Stimulated activated CD4-positive, alpha-beta T cell treated with anti-CD3 and anti-CD28 coated beads, Interleukin-12 subunit alpha, Interleukin-12 subunit beta, amount 100 ng/mL, for 24 hours (primary cell): ENCODE results near the gene FLRT1.
A peak's percentile ranks its signal among the peaks of the same experiment; 100 is the strongest.

Source experiments
- DNase-seq, 2 experiments: peaks; one replicate each; pipeline ENCODE4 v3.0.0-alpha.2; 2020; ENCODE audit warnings: low read depth in 2 of 2

The FLRT1 gene, protein sequence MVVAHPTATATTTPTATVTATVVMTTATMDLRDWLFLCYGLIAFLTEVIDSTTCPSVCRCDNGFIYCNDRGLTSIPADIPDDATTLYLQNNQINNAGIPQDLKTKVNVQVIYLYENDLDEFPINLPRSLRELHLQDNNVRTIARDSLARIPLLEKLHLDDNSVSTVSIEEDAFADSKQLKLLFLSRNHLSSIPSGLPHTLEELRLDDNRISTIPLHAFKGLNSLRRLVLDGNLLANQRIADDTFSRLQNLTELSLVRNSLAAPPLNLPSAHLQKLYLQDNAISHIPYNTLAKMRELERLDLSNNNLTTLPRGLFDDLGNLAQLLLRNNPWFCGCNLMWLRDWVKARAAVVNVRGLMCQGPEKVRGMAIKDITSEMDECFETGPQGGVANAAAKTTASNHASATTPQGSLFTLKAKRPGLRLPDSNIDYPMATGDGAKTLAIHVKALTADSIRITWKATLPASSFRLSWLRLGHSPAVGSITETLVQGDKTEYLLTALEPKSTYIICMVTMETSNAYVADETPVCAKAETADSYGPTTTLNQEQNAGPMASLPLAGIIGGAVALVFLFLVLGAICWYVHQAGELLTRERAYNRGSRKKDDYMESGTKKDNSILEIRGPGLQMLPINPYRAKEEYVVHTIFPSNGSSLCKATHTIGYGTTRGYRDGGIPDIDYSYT

DNA sequence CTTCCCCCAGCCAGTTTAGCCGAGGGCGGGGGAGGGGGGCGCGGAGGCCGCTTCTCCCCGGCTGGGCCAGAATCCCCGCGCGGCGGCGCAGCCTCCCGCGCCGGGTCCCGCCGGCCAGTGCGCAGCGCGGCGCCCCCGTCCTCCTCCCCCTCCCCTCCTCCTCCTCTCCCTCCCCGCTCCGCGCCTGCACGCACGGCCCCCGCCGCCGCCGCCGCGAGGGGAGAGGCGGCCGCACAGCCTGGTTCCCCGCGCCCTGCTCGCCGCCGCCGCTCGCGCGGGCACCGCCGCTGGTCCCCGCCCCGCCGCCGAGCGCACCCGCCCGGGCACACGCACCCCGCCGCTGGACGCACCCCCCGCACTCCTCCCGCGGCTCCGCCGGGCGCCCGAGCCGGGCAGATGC is at the start of gene FLRT1:
FLRT1 (plus strand) TSS at position 356 of the 400 bp plus-strand sequence. CDS start 80,337 bp downstream, outside the sequence.
- no peak for DNase-seq

- DNase-seq, result peak; percentile 76 to 85
Measured at GRCh38 chr11:63986156-63986931, 49.4 kb upstream of the FLRT1 start, which contains the start of gene OTUB1. Gene OTUB1 (plus strand): TSS chr11:63986438. CDS start chr11:63986457, 19 bp downstream.

GRCh38 chr11:63986932-63987513 is 48.7 kb upstream of the FLRT1 start:
- no peak for DNase-seq

DNA sequence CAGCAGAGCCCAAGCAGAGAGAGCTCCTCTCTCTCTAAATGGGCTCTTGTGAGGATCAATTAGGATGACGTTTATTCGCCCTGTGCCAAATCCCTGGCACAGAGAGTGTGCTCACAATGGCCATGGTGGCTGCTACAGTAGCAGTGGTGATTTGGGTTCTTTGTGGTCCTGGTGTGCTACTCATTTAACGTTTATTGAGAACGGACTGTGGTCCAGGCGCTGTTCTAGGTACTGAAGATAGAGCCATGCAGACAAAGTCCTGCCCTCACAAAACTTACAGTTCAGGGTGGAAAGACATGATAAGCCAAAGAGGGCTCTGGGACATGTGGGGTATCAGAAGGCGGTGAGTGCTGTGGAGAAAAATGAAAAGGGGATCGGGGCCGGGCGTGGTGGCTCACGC is 44.2 kb upstream of the FLRT1 start:
- DNase-seq, result no peak

DNA sequence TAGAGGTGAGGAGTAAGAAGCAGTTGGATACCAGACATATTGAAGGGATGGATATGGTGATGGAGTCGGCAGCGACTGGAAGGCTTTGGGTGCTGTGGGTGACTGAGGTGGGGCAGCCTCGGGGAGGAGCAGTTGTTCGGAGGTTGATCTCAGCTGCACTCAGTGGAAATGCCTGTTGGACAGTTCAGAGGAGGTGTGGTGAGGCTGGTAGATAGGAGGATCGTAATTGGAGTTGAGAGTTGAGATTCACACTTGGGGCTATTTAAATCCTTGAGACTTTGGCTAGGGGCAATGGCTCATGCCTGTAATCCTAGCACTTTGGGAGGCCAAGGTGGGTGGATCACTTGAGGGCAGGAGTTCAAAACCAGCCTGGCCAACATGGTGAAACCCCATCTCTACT is 42.6 kb upstream of the FLRT1 start:
- DNase-seq, result no peak

DNA sequence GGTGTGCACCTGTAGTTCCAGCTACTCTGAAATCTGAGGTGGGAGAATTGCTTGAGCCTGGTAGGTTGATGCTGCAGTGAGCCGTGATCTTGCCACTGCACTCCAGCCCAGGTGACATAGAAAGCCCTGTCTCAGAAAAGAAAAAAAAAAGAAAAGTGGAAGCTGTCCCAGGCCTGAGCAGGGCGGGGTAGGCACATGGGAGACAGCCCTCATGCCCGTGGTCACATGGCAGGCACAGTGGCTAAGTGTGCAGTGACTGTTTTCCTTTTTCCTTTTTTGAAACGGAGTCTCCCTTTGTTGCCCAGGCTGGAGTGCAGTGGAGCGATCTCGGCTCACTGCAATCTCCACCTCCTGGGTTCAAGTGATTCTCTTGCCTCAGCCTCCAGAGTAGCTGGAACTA is 41.7 kb upstream of the FLRT1 start:
- DNase-seq, result no peak

GRCh38 chr11:63996512-63996911 is 39.2 kb upstream of the FLRT1 start:
- no peak for DNase-seq

DNA sequence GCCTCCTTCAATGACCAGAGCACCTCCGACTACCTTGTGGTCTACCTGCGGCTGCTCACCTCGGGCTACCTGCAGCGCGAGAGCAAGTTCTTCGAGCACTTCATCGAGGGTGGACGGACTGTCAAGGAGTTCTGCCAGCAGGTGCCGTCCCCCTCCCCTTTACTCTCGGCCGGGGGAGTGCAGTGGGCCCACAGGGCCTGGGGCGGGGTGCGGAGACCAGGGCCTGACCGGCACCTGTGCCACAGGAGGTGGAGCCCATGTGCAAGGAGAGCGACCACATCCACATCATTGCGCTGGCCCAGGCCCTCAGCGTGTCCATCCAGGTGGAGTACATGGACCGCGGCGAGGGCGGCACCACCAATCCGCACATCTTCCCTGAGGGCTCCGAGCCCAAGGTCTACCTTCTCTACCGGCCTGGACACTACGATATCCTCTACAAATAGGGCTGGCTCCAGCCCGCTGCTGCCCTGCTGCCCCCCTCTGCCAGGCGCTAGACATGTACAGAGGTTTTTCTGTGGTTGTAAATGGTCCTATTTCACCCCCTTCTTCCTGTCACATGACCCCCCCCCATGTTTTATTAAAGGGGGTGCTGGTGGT is 38.5 kb upstream of the FLRT1 start:
- DNase-seq, result no peak

GRCh38 chr11:63997801-63998337 is 37.9 kb upstream of the FLRT1 start:
- DNase-seq, result no peak

GRCh38 chr11:63998558-63999348 is 37.0 kb upstream of the FLRT1 start:
- no peak for DNase-seq

GRCh38 chr11:63999349-64000025 is 36.2 kb upstream of the FLRT1 start:
- DNase-seq, result peak; percentile 46 to 57

GRCh38 chr11:64000026-64000739 is 35.5 kb upstream of the FLRT1 start:
- peak; percentile 39 to 61 for DNase-seq

GRCh38 chr11:64000740-64001483 is 34.8 kb upstream of the FLRT1 start:
- DNase-seq, result no peak

DNA sequence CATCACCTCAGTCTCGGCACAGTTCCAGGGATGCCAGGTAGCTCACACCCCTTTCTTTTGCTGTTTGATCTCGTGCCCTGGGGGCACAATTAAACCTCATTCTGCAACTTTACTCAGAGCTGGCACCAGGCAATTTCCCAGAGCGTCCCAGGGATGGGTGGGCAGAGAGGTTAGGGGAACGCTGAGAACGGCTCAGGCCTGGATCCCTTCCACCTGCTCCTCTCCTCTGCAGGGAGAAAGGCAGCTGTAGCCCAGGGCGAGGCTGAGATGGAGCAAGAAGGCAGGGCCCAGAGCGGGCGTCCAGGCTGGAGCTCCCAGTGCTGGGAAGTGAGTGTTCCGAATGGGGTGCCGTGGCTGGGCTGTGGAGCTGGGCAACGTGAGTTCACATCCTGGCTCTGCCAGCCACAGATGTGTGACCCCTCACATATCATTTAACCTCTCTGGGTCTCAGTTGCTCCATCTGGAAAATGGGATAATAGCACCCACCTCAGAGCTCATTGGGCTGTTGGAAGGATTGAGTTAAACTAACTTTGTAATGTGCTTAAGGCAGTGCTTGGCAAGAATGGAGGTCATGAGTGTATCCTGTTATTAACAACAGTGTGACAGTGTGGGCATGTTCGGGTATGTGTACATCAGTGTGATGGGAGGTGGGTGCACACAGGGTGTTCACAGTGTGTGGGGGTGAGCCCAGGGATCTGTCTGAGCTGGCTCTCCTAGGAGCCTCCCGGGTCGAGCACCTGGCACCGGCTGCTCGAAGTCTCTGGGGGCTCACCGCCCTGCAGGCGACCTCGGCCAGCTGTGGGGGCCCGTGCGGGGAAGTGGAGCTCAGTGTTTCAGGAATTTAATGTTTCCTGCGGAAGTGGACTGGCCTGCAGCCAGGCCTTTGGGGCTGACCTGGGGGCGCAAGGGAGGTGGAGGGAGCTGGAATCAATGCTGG is 34.0 kb upstream of the FLRT1 start:
- DNase-seq, result no peak

DNA sequence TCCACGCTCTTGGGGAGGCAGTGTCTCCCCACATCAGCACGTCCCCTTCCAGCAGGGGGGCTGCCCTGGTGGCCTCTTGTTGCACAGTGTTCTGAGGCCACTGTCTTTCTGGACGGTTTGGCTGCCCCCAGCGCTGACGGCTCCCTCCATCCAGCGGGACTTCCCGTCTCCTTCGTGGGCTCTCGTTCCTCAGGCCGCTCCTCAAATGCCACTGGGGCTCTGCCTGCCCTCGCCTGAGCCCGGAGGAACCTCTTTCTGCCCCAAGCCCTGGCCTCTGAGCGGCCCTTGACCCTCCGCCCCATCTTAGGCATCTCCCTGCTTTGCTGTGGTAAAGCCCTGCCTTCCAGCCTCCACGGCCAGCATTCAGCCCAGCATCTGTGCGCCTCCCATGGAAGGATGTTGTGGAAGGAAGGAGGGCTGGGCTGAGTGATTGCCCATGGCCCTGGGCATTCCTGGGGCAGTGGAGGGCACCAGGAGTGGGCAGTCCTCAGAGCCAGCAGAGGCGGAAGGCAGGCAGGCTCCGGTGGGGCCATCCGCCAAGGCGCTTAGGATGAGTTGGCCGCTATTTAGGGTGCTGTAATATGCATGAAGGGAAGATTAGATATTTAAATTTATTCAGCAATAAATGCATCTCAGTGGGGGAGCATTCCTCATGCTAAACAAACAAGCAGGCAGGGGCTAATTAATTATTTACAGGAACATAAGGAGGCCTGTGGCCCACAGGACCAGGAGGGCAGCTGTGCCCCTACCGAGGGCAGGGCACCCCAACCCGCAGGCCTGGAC is 31.7 kb upstream of the FLRT1 start:
- no peak for DNase-seq

- no peak for DNase-seq
Measured at GRCh38 chr11:64004590-64004984, 31.1 kb upstream of the FLRT1 start.

DNA sequence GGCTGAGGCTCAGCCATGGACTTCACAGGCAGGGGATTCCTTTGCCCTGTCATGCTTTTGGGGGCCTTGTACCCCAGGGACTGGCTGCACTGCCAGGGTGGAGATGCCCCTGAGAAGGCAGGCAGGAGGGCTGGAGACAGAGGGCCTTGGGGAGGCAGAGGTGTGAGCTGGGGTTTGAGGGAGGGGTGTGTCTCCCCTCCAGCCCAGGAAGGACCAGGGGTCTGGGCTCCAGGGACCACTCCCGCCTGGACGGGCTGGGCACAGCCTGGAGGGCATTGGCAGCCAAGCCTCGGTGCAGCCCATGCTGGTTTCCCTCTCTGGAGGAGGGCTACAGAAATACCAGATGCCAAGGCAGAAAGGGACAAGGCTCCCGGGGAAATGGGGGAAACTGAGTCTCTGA is 30.0 kb upstream of the FLRT1 start:
- no peak for DNase-seq
